SK-N-MC (cell line): ENCODE data around the gene HAUS1.
"Not testable (repeated sequence)": the region's sequence is repeated elsewhere in the genome, so short reads cannot be mapped to it uniquely, and the experiment has no call there.

Experiments
- DNase-seq: peaks from one replicate; pipeline ENCODE4 v3.0.0-alpha.2; 2011; ENCODE audit warnings: low read depth, low spot score
- H3K27ac ChIP-seq: fragments of 200-600 bp; sonication (generic); 2 replicates; pipeline ENCODE4 v1.5.1; 2016; ENCODE audit warnings: mixed run types
- H3K36me3 ChIP-seq: fragments of 200-600 bp; sonication (generic); 2 replicates; pipeline ENCODE4 v1.6.1; 2017; ENCODE audit warnings: antibody characterized with exemption, low read length, mixed read lengths; ENCODE audit not compliant: insufficient read depth
- H3K4me3 ChIP-seq: fragments of 200-600 bp; sonication (generic); 2 replicates; pipeline ENCODE4 v1.5.1; 2016
- H3K9ac ChIP-seq: fragments of 200-600 bp; sonication (generic); 2 replicates; pipeline ENCODE4 v1.8.0; 2017; ENCODE audit warnings: mixed run types, mixed read lengths; ENCODE audit not compliant: insufficient read length
- H3K9me3 ChIP-seq: fragments of 200-600 bp; sonication (generic); 2 replicates; pipeline ENCODE4 v1.6.1; 2017; ENCODE audit warnings: low read depth, mild to moderate bottlenecking, antibody characterized with exemption, low read length, moderate library complexity, mixed read lengths
- EZH2 ChIP-seq: fragments of 200-600 bp; sonication (generic); IDR thresholded peaks from one replicate; pipeline ENCODE4 v1.6.1; 2017; ENCODE audit warnings: antibody characterized with exemption
- FOXP2 ChIP-seq: optimal IDR thresholded peaks from 2 replicates; pipeline ENCODE3; 2011; ENCODE audit warnings: mild to moderate bottlenecking, moderate library complexity; ENCODE audit not compliant: insufficient read depth; ENCODE audit errors: extremely low read length, control extremely low read depth
- POLR2AphosphoS5 ChIP-seq: IDR thresholded peaks from 2 replicates; pipeline ENCODE4 v1.6.1; 2012; ENCODE audit warnings: mild to moderate bottlenecking, low read depth, low read length, borderline replicate concordance

HAUS1 gene

DNA sequence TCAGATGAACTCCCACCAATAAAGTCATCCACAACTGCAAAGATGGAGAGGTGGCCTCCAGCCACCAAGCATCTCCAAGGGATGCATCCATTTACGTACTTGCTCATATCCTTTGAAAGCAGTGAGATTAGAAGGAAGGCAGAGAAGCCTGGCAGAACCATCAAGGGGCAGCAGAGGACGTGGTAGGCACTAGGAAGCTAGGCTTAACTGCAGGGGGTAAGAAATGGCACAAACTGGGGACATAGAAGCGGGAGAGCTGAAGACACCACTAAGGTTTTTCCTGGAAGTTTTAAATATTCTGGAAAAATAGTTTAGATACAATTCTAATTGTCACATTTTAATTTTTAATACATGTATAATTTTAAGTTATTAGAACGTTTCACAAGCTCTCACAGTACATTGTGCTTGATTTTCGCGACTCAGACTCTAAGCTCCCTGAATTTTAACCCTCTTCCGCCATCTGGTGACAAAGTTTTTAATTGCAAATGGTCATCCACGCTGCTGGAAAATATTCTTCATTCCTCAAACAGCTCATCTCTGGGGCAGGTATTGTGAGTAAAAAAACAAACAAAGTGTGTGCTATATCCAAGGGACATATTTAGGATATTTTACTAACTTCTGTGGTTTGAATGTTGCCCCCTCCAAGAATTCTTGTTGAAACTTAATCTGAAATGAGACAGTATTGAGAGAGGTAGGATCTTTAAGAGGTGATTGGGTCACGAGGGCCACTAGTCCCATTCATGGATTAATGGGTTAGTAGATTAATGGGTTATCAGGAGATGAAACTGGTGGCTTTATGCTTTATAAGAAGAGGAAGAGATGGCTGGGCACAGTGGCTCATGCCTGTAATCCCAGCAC lies 30.5 kb upstream of the HAUS1 start:
- DNase-seq: peak; percentile 47
- no peak overlapping the region for H3K27ac ChIP-seq
- no peaks in the 10 kb centered on the region for H3K9me3 ChIP-seq
- no peak overlapping the region for H3K9ac ChIP-seq
- TF ChIP-seq POLR2AphosphoS5 (no peak), FOXP2 (no peak), EZH2 (no peak)
- no peak overlapping the region for H3K4me3 ChIP-seq
- H3K36me3 ChIP-seq: no peaks in the 10 kb centered on the region

DNA sequence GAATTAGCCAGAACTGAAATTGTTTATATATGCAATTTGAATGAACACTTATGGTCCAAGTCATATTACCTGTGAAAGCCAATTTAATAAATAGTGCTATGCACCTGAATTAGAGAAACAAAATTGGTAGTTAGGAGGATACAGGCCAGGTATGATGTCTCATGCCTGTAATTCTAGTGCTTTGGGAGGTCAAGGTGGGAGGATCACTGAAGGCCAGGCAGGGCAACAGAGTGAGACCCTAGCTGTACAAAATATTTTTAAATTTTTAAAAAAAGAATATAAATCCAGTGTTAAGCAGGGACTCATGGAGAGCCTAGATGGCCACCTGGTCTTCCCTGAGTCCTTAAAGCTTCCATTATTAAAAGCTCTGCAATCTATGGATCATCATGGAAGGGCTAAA lies 24.8 kb upstream of the HAUS1 start:
- Histone ChIP-seq H3K36me3 (peaks cover 38% of the 10 kb centered on the region), H3K9me3 (no peaks in the 10 kb centered on the region), H3K4me3 (no peak overlapping the region), H3K27ac (no peak overlapping the region), H3K9ac (no peak overlapping the region)
- TF ChIP-seq POLR2AphosphoS5 (no peak), FOXP2 (no peak), EZH2 (no peak)
- DNase-seq: no peak

DNA sequence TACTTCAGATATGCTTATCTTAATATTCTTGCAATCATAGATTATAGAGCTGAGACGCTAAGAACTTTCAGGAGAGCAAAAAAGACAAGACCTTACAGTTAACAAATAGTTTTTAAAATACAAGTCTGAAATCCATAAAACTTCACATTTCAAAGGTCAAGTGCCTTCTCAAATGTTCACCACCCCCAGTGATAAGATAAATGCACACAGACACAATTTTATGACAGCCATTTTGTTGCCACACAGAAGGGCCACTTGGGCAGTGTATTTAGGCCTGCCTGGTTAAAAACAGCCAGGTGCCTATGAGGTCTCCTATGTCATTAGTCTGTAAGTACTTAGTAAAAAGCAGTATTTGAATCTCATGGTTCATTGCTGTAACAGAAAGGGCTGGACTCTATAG lies 24.0 kb upstream of the HAUS1 start:
- H3K9ac ChIP-seq: no peak overlapping the region
- no peak for DNase-seq
- H3K27ac ChIP-seq: no peak overlapping the region
- H3K36me3 ChIP-seq: peaks cover 46% of the 10 kb centered on the region
- no peak overlapping the region for H3K4me3 ChIP-seq
- H3K9me3 ChIP-seq: no peaks in the 10 kb centered on the region
- TF ChIP-seq POLR2AphosphoS5 (no peak), FOXP2 (no peak), EZH2 (no peak)

DNA sequence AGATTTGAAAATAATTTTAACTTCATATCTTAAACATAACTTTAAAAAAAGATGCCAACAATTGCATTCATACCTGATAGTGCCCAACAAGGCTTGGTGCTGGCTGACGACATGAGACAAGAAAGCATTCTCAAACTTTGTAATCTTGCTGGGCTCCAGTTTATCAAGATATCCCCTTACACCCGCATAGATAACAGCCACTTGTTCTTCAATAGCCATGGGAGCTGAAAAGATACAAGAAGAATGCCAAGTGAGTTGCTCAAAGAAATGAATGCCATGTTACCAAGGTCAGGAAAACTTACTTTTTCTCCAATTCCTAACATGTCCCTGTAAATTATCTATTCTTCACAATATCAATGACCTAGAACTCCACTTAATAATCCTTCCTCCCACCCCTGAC lies 19.8 kb upstream of the HAUS1 start:
- no peak for TF ChIP-seq POLR2AphosphoS5
- no peak for TF ChIP-seq FOXP2
- no peak for TF ChIP-seq EZH2
- Histone ChIP-seq H3K36me3 (peaks cover 82% of the 10 kb centered on the region), H3K4me3 (no peak overlapping the region), H3K27ac (no peak overlapping the region), H3K9ac (no peak overlapping the region), H3K9me3 (no peaks in the 10 kb centered on the region)
- no peak for DNase-seq

DNA sequence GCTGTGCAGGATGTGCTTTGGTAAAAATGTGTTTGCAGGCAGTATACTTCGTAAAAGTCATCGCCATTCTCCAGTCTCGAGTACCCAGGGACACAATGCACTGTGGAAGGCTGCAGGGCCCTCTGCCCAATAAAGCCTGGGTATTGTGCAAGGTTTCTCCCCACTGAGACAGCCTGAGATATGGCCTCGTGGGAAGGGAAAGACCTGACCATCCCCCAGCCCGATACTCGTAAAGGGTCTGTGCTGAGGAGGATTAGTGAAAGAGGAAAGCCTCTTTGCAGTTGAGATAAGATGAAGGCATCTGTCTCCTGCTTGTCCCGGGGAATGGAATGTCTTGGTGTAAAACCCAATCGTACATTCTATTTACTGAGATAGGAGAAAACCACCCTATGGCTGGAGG lies 15.7 kb upstream of the HAUS1 start:
- H3K36me3 ChIP-seq: peaks cover 95% of the 10 kb centered on the region
- not testable (repeated sequence) for H3K4me3 ChIP-seq, DNase-seq, H3K27ac ChIP-seq, H3K9ac ChIP-seq, H3K9me3 ChIP-seq

DNA sequence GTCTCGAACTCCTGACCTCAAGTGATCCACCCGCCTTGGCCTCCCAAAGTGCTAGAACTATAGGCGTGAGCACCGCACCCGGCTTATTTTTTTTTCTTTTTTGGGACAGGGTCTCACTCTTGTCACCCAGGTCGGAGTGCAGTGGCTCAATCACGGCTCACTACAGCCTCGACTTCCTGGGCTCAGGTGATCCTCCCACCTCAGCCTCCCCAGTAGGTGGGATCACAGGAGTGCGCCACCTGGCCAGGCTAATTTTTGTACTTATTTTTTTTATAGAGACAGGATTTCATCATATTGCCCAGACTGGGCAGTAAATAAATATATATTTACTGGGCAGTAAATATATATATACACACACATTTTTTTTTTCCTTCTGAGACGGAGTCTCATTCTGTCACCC lies 8.7 kb upstream of the HAUS1 start:
- no peak overlapping the region for H3K4me3 ChIP-seq
- DNase-seq: no peak
- peaks cover 50% of the 10 kb centered on the region for H3K36me3 ChIP-seq
- no peak for TF ChIP-seq EZH2
- no peak for TF ChIP-seq POLR2AphosphoS5
- no peak for TF ChIP-seq FOXP2
- H3K27ac ChIP-seq: no peak overlapping the region
- no peak overlapping the region for H3K9ac ChIP-seq
- H3K9me3 ChIP-seq: no peaks in the 10 kb centered on the region

DNA sequence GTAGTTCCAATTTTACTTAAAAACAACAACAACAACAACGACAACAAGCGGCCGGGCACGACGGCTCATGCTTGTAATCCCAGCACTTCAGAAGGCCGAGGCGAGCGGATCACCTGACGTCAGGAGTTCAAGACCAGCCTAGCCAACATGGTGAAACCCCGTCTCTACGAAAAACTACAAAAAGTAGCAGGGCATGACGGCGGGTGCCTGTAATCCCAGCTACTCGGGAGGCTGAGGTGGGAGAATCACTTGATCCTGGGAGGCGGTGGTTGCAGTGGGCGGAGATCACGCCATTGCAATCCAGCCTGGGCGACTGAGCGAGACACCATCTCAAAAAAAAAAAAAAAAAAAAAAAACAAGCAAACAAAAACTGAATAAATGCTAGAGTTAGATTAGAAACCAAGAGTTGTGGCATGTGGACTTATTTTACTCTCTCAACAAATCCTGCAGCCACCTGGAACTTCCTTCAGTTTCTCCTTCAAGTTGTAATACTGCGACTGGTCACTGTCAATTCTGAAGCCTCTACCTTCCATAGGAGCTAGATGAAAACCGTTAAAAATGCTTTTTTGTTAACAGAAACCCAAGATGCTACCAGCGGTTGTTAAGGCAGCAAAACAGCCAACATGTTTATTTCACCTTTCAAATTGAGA lies 7.4 kb upstream of the HAUS1 start:
- no peaks in the 10 kb centered on the region for H3K9me3 ChIP-seq
- peak overlapping the region; percentile 81 for H3K4me3 ChIP-seq
- peaks cover 38% of the 10 kb centered on the region for H3K36me3 ChIP-seq
- 0 out of 2 replicates have a peak overlapping the region, but pooled peaks have one; percentile 29 for H3K27ac ChIP-seq
- TF ChIP-seq POLR2AphosphoS5: no peak
- no peak for TF ChIP-seq EZH2
- TF ChIP-seq FOXP2: no peak
- peak overlapping the region; percentile 96 for H3K9ac ChIP-seq
- no peak for DNase-seq

DNA sequence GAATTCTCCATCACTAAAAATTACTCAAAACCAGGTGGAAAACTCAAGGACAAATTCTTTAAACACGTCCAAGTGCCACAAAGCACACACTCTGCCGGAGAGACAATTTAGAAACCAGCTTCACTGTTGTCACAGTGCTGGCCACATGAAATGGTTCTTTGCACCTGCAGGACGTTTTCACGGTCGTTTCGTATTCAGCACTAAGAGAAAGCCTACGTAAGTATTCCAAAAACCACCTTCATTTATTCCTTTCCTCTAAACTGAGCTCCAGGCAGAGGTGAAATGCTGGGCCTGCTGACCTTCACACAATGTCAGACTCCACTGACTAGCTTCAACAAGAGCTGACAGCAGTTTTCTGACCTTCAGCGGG lies 6.8 kb upstream of the HAUS1 start:
- Histone ChIP-seq H3K27ac (peak overlapping the region; percentile 29; the same call in 1 of the 2 replicates), H3K9me3 (no peaks in the 10 kb centered on the region), H3K36me3 (peaks cover 34% of the 10 kb centered on the region), H3K4me3 (peak overlapping the region; percentile 81), H3K9ac (peak overlapping the region; percentile 96)
- no peak for DNase-seq
- TF ChIP-seq POLR2AphosphoS5: no peak
- TF ChIP-seq EZH2: no peak
- TF ChIP-seq FOXP2: no peak
